Neutrophil (primary cell): ENCODE data around the gene PCDHAC1.

Experiments used
- H3K27ac ChIP-seq: fragments of 200-600 bp; sonication (generic); 2 replicates; pipeline ENCODE4 v1.5.1; 2016; ENCODE audit warnings: mild to moderate bottlenecking, moderate library complexity
- H3K27me3 ChIP-seq: fragments of 200-600 bp; sonication (generic); 2 replicates; pipeline ENCODE4 v1.6.0; 2016; ENCODE audit warnings: mild to moderate bottlenecking
- H3K36me3 ChIP-seq: fragments of 200-600 bp; sonication (generic); 2 replicates; pipeline ENCODE4 v1.5.1; 2017
- H3K4me1 ChIP-seq, 2 experiments: fragments of 200-600 bp in 1 of 2; sonication (generic) in 1 of 2; 1 replicate in 1 of 2; 2 replicates in 1 of 2; pipeline versions ENCODE4 v1.5.1 to v1.6.1; 2013 to 2016; ENCODE audit warnings: low read depth in 1 of 2, low read length in 1 of 2, mild to moderate bottlenecking in 1 of 2, moderate library complexity in 1 of 2; ENCODE audit not compliant: control insufficient read depth in 1 of 2, insufficient read depth in 1 of 2
- H3K4me3 ChIP-seq, 2 experiments: fragments of 200-600 bp in 1 of 2; sonication (generic) in 1 of 2; 1 replicate in 1 of 2; 2 replicates in 1 of 2; pipeline ENCODE4 v1.5.1; 2013 to 2016; ENCODE audit warnings: low read depth in 1 of 2, low read length in 1 of 2, mild to moderate bottlenecking in 1 of 2, moderate library complexity in 1 of 2
- H3K9me3 ChIP-seq: fragments of 200-600 bp; sonication (generic); 2 replicates; pipeline ENCODE4 v1.5.1; 2016
- CTCF ChIP-seq: fragments of 200-600 bp; sonication (generic); IDR thresholded peaks from 2 replicates; pipeline ENCODE4 v1.5.1; 2016; ENCODE audit warnings: antibody characterized with exemption

PCDHAC1 gene

GRCh38 chr5:140964356-140964755 lies 38.3 kb downstream of the PCDHAC1 start:
- Histone ChIP-seq H3K4me1 (no peaks in the 10 kb centered on the region), H3K9me3 (no peaks in the 10 kb centered on the region), H3K4me3 (no peak overlapping the region), H3K36me3 (no peaks in the 10 kb centered on the region), H3K27me3 (peaks cover 46% of the 10 kb centered on the region), H3K27ac (no peak overlapping the region)
- TF ChIP-seq CTCF = no peak

GRCh38 chr5:140965905-140966292 lies 39.8 kb downstream of the PCDHAC1 start:
- H3K4me3 ChIP-seq = no peak overlapping the region
- no peaks in the 10 kb centered on the region for H3K9me3 ChIP-seq
- no peak for TF ChIP-seq CTCF
- H3K36me3 ChIP-seq = no peaks in the 10 kb centered on the region
- peaks cover 46% of the 10 kb centered on the region for H3K27me3 ChIP-seq
- H3K4me1 ChIP-seq = no peaks in the 10 kb centered on the region
- no peak overlapping the region for H3K27ac ChIP-seq

GRCh38 chr5:140966293-140967225 lies 40.5 kb downstream of the PCDHAC1 start, which contains the start of gene PCDHAC2:
Gene PCDHAC2 (plus strand): TSS chr5:140966476. CDS start chr5:140966767, 291 bp downstream.
- Histone ChIP-seq H3K4me1 (no peaks in the 10 kb centered on the region), H3K4me3 (no peak within 1 kb of the TSS), H3K9me3 (no peaks in the 10 kb centered on the region), H3K27me3 (peaks cover 46% of the 10 kb centered on the region), H3K36me3 (no peaks in the 10 kb centered on the region), H3K27ac (no peak within 1 kb of the TSS)
- no peak for TF ChIP-seq CTCF

- Histone ChIP-seq H3K36me3 (no peaks in the 10 kb centered on the region), H3K9me3 (no peaks in the 10 kb centered on the region), H3K27ac (no peak overlapping the region), H3K4me3 (no peak overlapping the region), H3K4me1 (no peaks in the 10 kb centered on the region), H3K27me3 (peaks cover 46% of the 10 kb centered on the region)
- TF ChIP-seq CTCF = no peak
Measured at GRCh38 chr5:140967226-140967893, 41.3 kb downstream of the PCDHAC1 start.

- TF ChIP-seq CTCF = no peak
- H3K4me3 ChIP-seq = no peak overlapping the region
Measured at GRCh38 chr5:140969880-140970279, 43.8 kb downstream of the PCDHAC1 start.

More at GRCh38 chr5:140969880-140970279, 43.8 kb downstream of the PCDHAC1 start:
- H3K9me3 ChIP-seq = no peaks in the 10 kb centered on the region
- no peak overlapping the region for H3K27ac ChIP-seq
- H3K36me3 ChIP-seq = no peaks in the 10 kb centered on the region
- H3K27me3 ChIP-seq = peaks cover 34% of the 10 kb centered on the region
- H3K4me1 ChIP-seq = no peaks in the 10 kb centered on the region
